Measurements from ENCODE around the gene MSH6. TPM values are rescaled to one million over a fixed set of nuclear protein-coding genes. Genes with fewer than 3 reads are reported as not detected.

The MSH6 gene
- total RNA-seq, 1 donor from 2014 or later = 18.4 TPM

DNA sequence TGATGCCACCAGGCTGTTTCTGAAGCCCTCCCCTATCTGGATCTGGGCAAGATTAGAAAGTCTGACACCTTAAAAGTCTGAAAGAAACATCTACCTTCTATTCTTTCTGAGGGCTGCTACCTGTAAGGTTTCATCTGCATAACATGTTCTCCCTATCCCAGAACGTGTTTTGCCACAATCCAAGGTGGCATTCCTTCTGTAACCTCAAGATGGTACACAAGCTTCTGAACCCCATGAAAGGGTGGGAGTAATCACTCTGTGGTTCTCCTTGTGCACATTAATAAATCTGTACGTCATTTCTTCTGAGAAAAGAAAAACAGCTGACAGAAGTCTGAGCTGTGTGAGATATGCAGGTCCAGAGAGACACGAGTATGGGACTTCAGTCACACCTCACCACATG is 41.8 kb upstream of the MSH6 start:
- no peak for TF ChIP-seq CTCF (IDR thresholded peaks at IDR 0.05; ENCODE audit: insufficient read depth, low read length, severe bottlenecking)
- no peak for FAIRE-seq
- no peak overlapping the region for H3K4me3 ChIP-seq (ENCODE audit: low read depth, low read length)
- no peaks in the 10 kb centered on the region for H3K36me3 ChIP-seq (ENCODE audit: control insufficient read depth, insufficient read depth, low read length)
- H3K27me3 ChIP-seq (ENCODE audit: control insufficient read depth, insufficient read depth, low read length) = peaks cover 1% of the 10 kb centered on the region
- no peak for DNase-seq (ENCODE audit: low read depth)

DNA sequence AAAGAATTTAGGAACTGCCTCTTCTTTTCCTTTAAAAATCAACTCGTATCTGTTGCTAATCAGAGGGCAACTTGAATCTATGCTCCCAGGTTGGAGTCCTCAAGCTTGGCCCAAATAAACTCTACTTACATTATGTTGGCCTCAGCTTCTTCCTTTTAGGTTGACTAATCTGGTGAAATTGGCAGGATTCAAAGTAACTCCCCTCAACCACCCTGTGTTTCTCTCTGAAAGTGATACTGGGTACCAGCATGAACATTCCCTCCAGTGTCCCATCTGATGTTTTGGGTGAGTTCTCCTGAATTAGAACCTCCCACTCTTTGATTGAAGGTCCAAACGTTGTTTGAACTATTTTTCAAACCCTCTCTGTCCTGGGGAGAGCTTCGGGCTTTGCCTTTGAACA is 41.3 kb upstream of the MSH6 start:
- FAIRE-seq = no peak
- peaks cover 1% of the 10 kb centered on the region for H3K27me3 ChIP-seq (ENCODE audit: control insufficient read depth, insufficient read depth, low read length)
- no peak for TF ChIP-seq CTCF (IDR thresholded peaks at IDR 0.05; ENCODE audit: insufficient read depth, low read length, severe bottlenecking)

DNA sequence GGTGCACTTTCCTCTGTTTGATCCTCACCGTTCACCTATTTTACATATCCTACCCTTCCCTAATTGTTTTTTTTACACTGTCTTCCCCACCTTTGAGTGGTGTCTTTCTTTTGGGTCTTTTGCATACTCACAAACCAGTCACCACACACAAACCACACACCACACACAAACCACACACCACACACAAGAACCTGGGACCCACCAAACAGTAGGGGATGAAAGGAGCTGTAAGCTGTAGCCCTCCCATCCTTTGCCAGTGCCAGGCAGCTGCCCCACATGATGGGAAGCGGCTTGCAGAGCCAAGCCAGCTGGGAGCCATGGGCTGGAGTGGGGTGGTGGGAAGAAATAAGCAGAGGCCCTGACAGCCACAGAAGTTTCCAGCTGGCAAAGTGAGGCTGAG is 38.9 kb upstream of the MSH6 start:
- H3K27me3 ChIP-seq (ENCODE audit: control insufficient read depth, insufficient read depth, low read length) = peaks cover 1% of the 10 kb centered on the region
- no peaks in the 10 kb centered on the region for H3K36me3 ChIP-seq (ENCODE audit: control insufficient read depth, insufficient read depth, low read length)
- no peak overlapping the region for H3K4me3 ChIP-seq (ENCODE audit: low read depth, low read length)
- TF ChIP-seq CTCF (IDR thresholded peaks at IDR 0.05; ENCODE audit: insufficient read depth, low read length, severe bottlenecking) = no peak
- FAIRE-seq (no peak), DNase-seq (ENCODE audit: low read depth) (no peak)

More for the DNA sequence above, 41.3 kb upstream of the MSH6 start:
- no peak for DNase-seq (ENCODE audit: low read depth)
- Histone ChIP-seq H3K4me3 (ENCODE audit: low read depth, low read length) (no peak overlapping the region), H3K36me3 (ENCODE audit: control insufficient read depth, insufficient read depth, low read length) (no peaks in the 10 kb centered on the region)

DNA sequence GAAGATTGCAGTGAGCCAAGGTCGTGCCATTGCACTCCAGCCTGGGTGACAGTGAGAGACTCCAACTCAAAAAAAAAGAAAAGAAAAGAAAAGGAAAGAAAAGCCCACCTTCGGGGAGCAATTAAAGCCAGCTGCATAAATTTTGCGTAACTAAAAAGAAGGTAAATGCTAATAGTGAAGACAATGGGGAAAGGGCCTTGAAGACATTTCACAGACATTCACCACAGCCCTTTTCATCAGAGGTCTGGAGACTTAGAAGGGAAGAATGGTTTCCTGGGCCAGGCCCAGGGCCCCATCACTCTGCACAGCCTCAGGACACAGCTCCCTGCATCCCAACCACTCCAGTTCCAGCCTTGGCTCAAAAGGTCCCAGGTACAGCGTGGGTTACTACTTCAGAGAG is 35.1 kb upstream of the MSH6 start:
- TF ChIP-seq CTCF (IDR thresholded peaks at IDR 0.05; ENCODE audit: insufficient read depth, low read length, severe bottlenecking) = no peak
- no peak for DNase-seq (ENCODE audit: low read depth)
- no peaks in the 10 kb centered on the region for H3K36me3 ChIP-seq (ENCODE audit: control insufficient read depth, insufficient read depth, low read length)
- H3K4me3 ChIP-seq (ENCODE audit: low read depth, low read length) = no peak overlapping the region
- H3K27me3 ChIP-seq (ENCODE audit: control insufficient read depth, insufficient read depth, low read length) = peaks cover 1% of the 10 kb centered on the region
- no peak for FAIRE-seq

GRCh38 chr2:47751856-47752414 is 31.0 kb upstream of the MSH6 start:
- no peaks in the 10 kb centered on the region for H3K27me3 ChIP-seq (ENCODE audit: control insufficient read depth, insufficient read depth, low read length)
- FAIRE-seq (no peak), DNase-seq (ENCODE audit: low read depth) (no peak)
- no peak for TF ChIP-seq CTCF (IDR thresholded peaks at IDR 0.05; ENCODE audit: insufficient read depth, low read length, severe bottlenecking)
- H3K4me3 ChIP-seq (ENCODE audit: low read depth, low read length) = no peak overlapping the region
- H3K36me3 ChIP-seq (ENCODE audit: control insufficient read depth, insufficient read depth, low read length) = no peaks in the 10 kb centered on the region

- no peak for TF ChIP-seq CTCF (IDR thresholded peaks at IDR 0.05; ENCODE audit: insufficient read depth, low read length, severe bottlenecking)
- DNase-seq (ENCODE audit: low read depth) = no peak
- no peak for FAIRE-seq
- H3K4me3 ChIP-seq (ENCODE audit: low read depth, low read length) = no peak overlapping the region
- H3K27me3 ChIP-seq (ENCODE audit: control insufficient read depth, insufficient read depth, low read length) = no peaks in the 10 kb centered on the region
- no peaks in the 10 kb centered on the region for H3K36me3 ChIP-seq (ENCODE audit: control insufficient read depth, insufficient read depth, low read length)
Observed at GRCh38 chr2:47767497-47767844, 15.5 kb upstream of the MSH6 start.

All from bronchial epithelial cell (primary cell).